ENCODE data around the gene SP110.
A peak's percentile ranks its signal among the peaks of the same experiment; 100 is the strongest.
"Not testable (repeated sequence)": the region's sequence is repeated elsewhere in the genome, so short reads cannot be mapped to it uniquely, and the experiment has no call there.

Gene SP110

DNA sequence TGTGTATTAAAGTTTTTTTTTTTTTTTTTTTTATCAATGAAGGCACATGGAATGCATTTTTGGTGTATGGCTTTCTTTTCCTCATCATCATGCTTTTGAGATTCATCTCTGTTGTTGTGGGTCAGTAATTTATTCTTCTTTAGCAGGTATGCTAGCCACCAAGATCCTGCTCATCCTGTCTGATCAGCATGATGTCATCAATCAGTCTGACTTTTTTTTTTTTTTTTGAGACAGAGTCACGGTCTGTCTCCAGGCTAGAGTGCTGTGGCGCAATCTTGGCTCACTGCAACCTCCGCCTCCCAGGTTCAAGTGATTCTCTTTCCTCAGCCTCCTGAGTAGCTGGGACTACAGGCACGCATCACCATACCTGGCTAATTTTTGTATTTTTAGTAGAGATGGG is 3.0 kb upstream of the SP110 start:
- CTCF ChIA-PET; H3K4me3 ChIP-seq (ENCODE audit: low read depth, low read length); H3K9me3 ChIP-seq (ENCODE audit: control insufficient read depth, insufficient read depth, low read depth, low read length); H3K27ac ChIP-seq (ENCODE audit: extremely low read depth, low read depth, low read length); H3K36me3 ChIP-seq (ENCODE audit: control insufficient read depth in 2 of 2, insufficient read depth in 1 of 2, low read length in 2 of 2); POLR2A ChIA-PET; H3K4me1 ChIP-seq (ENCODE audit: control insufficient read depth, insufficient read depth, low read length): not testable (repeated sequence)
- TF ChIP-seq, protein P1, sequence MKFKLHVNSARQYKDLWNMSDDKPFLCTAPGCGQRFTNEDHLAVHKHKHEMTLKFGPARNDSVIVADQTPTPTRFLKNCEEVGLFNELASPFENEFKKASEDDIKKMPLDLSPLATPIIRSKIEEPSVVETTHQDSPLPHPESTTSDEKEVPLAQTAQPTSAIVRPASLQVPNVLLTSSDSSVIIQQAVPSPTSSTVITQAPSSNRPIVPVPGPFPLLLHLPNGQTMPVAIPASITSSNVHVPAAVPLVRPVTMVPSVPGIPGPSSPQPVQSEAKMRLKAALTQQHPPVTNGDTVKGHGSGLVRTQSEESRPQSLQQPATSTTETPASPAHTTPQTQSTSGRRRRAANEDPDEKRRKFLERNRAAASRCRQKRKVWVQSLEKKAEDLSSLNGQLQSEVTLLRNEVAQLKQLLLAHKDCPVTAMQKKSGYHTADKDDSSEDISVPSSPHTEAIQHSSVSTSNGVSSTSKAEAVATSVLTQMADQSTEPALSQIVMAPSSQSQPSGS (tag by site-specific recombination; IDR thresholded peaks at IDR 0.05; ENCODE audit: low read depth): peak; percentile 50; the same call in 1 of the 2 replicates

GRCh38 chr2:230221493-230221892 is 1.7 kb upstream of the SP110 start:
- H3K4me1 ChIP-seq (ENCODE audit: control insufficient read depth, insufficient read depth, low read length): no peaks in the 10 kb centered on the region
- CTCF ChIA-PET: no interaction called here

More at GRCh38 chr2:230221493-230221892, 1.7 kb upstream of the SP110 start:
- POLR2A ChIA-PET: no interaction called here
- Histone ChIP-seq H3K36me3 (ENCODE audit: control insufficient read depth in 2 of 2, insufficient read depth in 1 of 2, low read length in 2 of 2) (peaks cover 0 to 2% of the 10 kb centered on the region in 2 experiments; a peak in 1 of 3 replicates), H3K27ac (ENCODE audit: extremely low read depth, low read depth, low read length) (no peak overlapping the region), H3K4me3 (ENCODE audit: low read depth, low read length) (no peak overlapping the region), H3K9me3 (ENCODE audit: control insufficient read depth, insufficient read depth, low read depth, low read length) (no peaks in the 10 kb centered on the region)
- TF ChIP-seq KLF9 (tag by site-specific recombination; IDR thresholded peaks at IDR 0.05; ENCODE audit: low read depth) (no peak), ZFP37 (tag by site-specific recombination; IDR thresholded peaks at IDR 0.05) (no peak), ZBTB20 (tag by site-specific recombination; IDR thresholded peaks at IDR 0.05) (no peak), ZFP69B (tag by site-specific recombination; IDR thresholded peaks at IDR 0.05) (no peak), ZNF112 (tag by site-specific recombination; IDR thresholded peaks at IDR 0.05) (no peak), ZNF391 (tag by site-specific recombination; IDR thresholded peaks at IDR 0.05; ENCODE audit: borderline replicate concordance, low read depth) (no peak), ZNF449 (tag by site-specific recombination; IDR thresholded peaks at IDR 0.05) (no peak), ZNF501 (tag by site-specific recombination; IDR thresholded peaks at IDR 0.05) (no peak), ZFP3 (tag by site-specific recombination; IDR thresholded peaks at IDR 0.05; ENCODE audit: low read depth) (no peak), ZNF792 (tag by site-specific recombination; IDR thresholded peaks at IDR 0.05) (no peak), ZNF701 (tag by site-specific recombination; IDR thresholded peaks at IDR 0.05) (no peak), BCL11A (tag by site-specific recombination; IDR thresholded peaks at IDR 0.05; ENCODE audit: low read depth) (no peak), PRDM6 (tag by site-specific recombination; IDR thresholded peaks at IDR 0.05) (no peak), ZNF223 (tag by site-specific recombination; IDR thresholded peaks at IDR 0.05) (no peak), ZNF830 (tag by site-specific recombination; IDR thresholded peaks at IDR 0.05; ENCODE audit: low read depth) (no peak)
- TF ChIP-seq, protein P2, sequence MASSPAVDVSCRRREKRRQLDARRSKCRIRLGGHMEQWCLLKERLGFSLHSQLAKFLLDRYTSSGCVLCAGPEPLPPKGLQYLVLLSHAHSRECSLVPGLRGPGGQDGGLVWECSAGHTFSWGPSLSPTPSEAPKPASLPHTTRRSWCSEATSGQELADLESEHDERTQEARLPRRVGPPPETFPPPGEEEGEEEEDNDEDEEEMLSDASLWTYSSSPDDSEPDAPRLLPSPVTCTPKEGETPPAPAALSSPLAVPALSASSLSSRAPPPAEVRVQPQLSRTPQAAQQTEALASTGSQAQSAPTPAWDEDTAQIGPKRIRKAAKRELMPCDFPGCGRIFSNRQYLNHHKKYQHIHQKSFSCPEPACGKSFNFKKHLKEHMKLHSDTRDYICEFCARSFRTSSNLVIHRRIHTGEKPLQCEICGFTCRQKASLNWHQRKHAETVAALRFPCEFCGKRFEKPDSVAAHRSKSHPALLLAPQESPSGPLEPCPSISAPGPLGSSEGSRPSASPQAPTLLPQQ (tag by site-specific recombination; IDR thresholded peaks at IDR 0.05): no peak
- TF ChIP-seq, protein P3, sequence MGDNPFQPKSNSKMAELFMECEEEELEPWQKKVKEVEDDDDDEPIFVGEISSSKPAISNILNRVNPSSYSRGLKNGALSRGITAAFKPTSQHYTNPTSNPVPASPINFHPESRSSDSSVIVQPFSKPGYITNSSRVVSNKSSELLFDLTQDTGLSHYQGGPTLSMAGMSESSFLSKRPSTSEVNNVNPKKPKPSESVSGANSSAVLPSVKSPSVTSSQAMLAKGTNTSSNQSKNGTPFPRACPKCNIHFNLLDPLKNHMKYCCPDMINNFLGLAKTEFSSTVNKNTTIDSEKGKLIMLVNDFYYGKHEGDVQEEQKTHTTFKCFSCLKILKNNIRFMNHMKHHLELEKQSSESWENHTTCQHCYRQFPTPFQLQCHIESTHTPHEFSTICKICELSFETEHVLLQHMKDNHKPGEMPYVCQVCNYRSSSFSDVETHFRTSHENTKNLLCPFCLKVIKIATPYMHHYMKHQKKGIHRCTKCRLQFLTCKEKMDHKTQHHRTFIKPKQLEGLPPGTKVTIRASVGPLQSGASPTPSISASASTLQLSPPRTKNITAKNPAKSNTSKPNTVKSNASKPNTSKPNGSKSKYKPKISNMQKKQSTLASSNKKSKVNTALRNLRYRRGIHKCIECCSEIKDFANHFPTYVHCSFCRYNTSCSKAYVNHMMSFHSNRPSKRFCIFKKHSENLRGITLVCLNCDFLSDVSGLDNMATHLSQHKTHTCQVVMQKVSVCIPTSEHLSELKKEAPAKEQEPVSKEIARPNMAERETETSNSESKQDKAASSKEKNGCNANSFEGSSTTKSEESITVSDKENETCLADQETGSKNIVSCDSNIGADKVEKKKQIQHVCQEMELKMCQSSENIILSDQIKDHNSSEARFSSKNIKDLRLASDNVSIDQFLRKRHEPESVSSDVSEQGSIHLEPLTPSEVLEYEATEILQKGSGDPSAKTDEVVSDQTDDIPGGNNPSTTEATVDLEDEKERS (tag by site-specific recombination; IDR thresholded peaks at IDR 0.05): no peak
- TF ChIP-seq, protein P4, sequence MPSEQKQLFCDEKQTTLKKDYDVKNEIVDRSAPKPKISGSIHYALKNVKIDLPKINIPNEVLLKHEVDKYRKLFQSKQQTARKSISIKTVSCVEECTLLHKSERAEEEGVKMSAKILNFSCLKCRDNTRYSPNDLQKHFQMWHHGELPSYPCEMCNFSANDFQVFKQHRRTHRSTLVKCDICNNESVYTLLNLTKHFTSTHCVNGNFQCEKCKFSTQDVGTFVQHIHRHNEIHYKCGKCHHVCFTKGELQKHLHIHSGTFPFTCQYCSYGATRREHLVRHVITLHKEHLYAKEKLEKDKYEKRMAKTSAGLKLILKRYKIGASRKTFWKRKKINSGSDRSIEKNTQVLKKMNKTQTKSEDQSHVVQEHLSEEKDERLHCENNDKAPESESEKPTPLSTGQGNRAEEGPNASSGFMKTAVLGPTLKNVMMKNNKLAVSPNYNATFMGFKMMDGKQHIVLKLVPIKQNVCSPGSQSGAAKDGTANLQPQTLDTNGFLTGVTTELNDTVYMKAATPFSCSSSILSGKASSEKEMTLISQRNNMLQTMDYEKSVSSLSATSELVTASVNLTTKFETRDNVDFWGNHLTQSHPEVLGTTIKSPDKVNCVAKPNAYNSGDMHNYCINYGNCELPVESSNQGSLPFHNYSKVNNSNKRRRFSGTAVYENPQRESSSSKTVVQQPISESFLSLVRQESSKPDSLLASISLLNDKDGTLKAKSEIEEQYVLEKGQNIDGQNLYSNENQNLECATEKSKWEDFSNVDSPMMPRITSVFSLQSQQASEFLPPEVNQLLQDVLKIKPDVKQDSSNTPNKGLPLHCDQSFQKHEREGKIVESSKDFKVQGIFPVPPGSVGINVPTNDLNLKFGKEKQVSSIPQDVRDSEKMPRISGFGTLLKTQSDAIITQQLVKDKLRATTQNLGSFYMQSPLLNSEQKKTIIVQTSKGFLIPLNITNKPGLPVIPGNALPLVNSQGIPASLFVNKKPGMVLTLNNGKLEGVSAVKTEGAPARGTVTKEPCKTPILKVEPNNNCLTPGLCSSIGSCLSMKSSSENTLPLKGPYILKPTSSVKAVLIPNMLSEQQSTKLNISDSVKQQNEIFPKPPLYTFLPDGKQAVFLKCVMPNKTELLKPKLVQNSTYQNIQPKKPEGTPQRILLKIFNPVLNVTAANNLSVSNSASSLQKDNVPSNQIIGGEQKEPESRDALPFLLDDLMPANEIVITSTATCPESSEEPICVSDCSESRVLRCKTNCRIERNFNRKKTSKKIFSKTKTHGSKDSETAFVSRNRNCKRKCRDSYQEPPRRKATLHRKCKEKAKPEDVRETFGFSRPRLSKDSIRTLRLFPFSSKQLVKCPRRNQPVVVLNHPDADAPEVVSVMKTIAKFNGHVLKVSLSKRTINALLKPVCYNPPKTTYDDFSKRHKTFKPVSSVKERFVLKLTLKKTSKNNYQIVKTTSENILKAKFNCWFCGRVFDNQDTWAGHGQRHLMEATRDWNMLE (tag by site-specific recombination; conservative IDR thresholded peaks at IDR 0.05; ENCODE audit: low read depth): no peak

All from HEK293 (cell line).